ENCODE data around the gene ICAM1.
"Not testable (repeated sequence)": the region's sequence is repeated elsewhere in the genome, so short reads cannot be mapped to it uniquely, and the experiment has no call there.

The ICAM1 gene

DNA sequence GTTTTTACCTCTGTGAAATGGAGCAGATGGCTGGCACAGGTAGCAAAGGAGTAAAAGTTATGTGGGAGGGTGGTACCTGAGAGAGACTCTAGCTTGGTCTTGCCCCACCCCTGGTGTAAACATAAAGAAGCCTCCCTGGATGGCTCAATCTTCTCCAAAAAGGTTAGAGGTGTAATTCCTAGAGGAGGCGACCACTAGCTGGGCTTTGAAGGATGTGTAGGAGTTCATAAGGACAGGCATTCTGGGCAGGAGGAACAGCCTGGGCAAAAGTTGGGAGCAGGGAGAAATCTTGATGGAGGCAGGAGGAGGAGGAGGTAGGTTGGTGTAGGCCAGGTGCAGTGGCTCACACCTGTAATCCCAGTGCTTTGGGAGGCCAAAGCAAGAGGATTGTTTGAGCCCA lies 8.0 kb downstream of the ICAM1 start:
- DNase-seq, result no peak

DNA sequence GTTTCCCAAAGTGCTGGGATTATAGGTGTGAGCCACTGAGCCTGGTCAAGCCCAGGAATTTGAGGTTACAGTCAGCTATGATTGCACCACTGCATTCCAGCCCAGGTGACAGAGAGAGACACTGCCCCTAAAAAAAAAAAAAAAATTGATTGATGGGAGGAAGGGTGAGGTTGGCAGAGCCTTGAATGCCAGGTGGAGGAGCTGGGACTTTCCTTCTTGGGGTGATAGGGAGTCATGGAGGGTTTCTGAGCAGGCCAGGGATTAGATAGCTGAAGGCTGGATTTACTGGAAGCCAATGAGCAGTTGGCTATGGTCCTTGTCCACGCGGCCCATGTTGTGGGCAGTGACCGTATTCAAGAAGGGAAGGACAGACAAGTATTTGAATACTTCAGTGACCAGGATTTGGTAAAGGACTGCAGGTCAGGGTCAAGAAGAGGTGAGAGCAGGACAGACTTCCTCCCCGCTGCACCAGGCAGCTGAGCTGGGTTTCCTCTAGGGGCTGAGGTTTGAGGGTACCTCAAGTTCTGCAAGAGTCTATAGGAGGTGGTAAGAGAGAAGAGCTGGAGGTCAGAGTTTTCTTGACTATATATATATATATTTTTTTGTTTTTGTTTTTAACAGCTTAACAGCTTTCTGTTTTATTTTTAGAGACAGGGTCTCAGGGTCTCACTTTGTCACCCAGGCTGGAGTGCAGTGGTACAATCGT lies 9.0 kb downstream of the ICAM1 start:
- DNase-seq, result no peak

DNA sequence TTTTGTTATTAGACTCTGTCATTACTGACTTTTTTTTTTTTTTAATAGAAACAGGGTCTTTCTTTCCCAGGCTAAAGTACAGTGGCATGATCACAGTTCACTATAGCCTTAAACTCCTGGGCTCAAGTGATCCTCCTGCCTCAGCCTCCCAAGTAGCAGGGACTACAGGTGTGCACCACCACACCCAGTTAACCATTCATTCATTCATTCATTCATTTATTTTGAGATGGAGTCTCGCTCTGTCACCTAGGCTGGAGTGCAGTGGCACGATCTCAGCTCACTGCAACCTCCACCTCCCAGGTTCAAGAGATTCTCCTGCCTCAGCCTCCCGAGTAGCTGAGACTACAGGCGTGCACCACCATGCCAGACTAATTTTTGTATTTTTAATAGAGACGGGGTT lies 11.1 kb downstream of the ICAM1 start:
- not testable (repeated sequence) for DNase-seq

DNA sequence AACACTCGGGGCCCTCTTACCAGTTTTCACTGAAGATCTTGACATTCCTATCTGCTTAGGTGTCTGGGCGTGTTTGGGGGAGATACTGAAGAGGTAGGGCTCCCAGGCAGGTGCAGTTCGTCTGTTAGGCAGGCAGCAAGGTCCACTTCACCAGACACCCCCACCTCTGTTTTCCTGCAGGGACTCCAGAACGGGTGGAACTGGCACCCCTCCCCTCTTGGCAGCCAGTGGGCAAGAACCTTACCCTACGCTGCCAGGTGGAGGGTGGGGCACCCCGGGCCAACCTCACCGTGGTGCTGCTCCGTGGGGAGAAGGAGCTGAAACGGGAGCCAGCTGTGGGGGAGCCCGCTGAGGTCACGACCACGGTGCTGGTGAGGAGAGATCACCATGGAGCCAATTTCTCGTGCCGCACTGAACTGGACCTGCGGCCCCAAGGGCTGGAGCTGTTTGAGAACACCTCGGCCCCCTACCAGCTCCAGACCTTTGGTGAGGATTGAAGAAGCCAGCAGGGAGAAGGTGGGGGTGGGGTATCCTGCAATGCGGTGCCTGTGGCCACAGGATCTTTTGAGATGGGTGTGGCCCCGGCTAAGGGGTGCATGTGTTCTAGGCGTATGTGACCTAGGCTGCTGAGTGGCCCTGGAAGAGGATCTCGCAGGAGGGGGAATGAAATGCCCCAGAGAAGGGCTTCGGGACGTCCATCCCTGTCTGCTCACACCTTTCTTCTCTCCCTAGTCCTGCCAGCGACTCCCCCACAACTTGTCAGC lies 12.6 kb downstream of the ICAM1 start:
- DNase-seq, result no peak

DNA sequence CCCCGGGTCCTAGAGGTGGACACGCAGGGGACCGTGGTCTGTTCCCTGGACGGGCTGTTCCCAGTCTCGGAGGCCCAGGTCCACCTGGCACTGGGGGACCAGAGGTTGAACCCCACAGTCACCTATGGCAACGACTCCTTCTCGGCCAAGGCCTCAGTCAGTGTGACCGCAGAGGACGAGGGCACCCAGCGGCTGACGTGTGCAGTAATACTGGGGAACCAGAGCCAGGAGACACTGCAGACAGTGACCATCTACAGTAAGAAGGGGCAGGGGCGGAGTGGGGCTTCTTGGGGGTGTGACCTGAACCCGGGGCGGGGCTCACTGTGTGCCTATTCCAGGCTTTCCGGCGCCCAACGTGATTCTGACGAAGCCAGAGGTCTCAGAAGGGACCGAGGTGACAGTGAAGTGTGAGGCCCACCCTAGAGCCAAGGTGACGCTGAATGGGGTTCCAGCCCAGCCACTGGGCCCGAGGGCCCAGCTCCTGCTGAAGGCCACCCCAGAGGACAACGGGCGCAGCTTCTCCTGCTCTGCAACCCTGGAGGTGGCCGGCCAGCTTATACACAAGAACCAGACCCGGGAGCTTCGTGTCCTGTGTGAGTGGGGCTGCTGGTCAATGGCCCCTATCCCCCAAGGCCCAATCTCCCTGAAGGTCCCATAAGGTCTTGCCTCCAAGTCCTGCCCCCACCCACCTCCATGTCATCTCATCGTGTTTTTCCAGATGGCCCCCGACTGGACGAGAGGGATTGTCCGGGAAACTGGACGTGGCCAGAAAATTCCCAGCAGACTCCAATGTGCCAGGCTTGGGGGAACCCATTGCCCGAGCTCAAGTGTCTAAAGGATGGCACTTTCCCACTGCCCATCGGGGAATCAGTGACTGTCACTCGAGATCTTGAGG lies 13.4 kb downstream of the ICAM1 start:
- no peak for DNase-seq

DNA sequence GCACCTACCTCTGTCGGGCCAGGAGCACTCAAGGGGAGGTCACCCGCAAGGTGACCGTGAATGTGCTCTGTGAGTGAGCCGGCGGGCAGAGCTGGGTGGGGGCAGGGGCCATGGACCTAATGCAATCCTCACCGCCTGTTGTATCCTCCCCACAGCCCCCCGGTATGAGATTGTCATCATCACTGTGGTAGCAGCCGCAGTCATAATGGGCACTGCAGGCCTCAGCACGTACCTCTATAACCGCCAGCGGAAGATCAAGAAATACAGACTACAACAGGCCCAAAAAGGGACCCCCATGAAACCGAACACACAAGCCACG lies 14.0 kb downstream of the ICAM1 start:
- no peak for DNase-seq

DNA sequence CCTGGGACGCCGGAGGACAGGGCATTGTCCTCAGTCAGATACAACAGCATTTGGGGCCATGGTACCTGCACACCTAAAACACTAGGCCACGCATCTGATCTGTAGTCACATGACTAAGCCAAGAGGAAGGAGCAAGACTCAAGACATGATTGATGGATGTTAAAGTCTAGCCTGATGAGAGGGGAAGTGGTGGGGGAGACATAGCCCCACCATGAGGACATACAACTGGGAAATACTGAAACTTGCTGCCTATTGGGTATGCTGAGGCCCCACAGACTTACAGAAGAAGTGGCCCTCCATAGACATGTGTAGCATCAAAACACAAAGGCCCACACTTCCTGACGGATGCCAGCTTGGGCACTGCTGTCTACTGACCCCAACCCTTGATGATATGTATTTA lies 14.5 kb downstream of the ICAM1 start:
- no peak for DNase-seq

DNA sequence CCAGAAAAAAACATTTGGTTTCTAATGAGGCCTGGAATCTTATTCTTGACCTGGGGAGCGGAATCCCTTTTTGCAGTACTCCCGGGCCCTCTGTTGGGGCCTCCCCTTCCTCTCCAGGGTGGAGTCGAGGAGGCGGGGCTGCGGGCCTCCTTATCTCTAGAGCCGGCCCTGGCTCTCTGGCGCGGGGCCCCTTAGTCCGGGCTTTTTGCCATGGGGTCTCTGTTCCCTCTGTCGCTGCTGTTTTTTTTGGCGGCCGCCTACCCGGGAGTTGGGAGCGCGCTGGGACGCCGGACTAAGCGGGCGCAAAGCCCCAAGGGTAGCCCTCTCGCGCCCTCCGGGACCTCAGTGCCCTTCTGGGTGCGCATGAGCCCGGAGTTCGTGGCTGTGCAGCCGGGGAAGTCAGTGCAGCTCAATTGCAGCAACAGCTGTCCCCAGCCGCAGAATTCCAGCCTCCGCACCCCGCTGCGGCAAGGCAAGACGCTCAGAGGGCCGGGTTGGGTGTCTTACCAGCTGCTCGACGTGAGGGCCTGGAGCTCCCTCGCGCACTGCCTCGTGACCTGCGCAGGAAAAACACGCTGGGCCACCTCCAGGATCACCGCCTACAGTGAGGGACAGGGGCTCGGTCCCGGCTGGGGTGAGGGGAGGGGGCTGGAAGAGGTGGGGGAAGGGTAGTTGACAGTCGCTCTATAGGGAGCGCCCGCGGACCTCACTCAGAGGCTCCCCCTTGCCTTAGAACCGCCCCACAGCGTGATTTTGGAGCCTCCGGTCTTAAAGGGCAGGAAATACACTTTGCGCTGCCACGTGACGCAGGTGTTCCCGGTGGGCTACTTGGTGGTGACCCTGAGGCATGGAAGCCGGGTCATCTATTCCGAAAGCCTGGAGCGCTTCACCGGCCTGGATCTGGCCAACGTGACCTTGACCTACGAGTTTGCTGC lies 16.1 kb downstream of the ICAM1 start, which contains the start of gene ICAM4:
TSS of gene ICAM4 (plus strand) at position 153 of the 935 bp plus-strand sequence. CDS start at position 211, 58 bp downstream.
- DNase-seq, result no peak

DNA sequence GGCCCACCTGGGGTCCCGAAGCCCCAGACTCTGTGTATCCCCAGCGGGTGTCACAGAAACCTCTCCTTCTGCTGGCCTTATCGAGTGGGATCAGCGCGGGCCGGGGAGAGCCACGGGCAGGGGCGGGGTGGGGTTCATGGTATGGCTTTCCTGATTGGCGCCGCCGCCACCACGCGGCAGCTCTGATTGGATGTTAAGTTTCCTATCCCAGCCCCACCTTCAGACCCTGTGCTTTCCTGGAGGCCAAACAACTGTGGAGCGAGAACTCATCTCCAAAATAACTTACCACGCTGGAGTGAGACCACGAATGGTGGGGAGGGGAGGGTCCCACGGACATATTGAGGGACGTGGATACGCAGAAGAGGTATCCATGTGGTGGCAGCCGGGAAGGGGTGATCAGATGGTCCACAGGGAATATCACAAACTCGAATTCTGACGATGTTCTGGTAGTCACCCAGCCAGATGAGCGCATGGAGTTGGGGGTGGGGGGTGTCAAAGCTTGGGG lies 17.8 kb downstream of the ICAM1 start:
- DNase-seq, result peak; percentile 79

DNA sequence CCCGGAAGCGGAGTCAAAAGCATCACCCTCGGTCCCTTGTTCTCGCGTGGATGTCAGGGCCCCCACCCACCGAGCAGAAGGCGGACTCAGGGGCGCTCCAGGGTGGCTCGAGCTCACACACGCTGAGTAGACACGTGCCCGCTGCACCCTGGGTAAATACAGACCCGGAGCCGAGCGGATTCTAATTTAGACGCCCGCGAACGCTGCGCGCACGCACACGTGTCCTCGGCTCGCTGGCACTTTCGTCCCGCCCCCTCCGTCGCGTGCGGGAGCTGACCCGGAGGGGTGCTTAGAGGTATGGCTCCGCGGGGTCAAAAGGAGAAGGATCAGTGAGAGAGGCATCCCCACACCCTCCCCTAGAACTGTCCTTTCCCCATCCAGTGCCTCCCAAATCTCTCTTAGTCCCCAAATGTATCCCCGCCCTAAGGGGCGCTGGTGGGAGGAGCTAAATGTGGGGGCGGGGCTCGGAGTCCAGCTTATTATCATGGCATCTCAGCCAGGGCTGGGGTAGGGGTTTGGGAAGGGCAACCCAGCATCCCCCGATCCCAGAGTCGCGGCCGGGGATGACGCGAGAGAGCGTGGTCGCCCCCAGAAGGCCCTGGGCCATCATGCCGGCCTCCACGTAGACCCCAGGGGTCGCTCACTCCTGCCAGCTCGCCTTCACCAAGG lies 18.4 kb downstream of the ICAM1 start:
- no peak for DNase-seq

DNA sequence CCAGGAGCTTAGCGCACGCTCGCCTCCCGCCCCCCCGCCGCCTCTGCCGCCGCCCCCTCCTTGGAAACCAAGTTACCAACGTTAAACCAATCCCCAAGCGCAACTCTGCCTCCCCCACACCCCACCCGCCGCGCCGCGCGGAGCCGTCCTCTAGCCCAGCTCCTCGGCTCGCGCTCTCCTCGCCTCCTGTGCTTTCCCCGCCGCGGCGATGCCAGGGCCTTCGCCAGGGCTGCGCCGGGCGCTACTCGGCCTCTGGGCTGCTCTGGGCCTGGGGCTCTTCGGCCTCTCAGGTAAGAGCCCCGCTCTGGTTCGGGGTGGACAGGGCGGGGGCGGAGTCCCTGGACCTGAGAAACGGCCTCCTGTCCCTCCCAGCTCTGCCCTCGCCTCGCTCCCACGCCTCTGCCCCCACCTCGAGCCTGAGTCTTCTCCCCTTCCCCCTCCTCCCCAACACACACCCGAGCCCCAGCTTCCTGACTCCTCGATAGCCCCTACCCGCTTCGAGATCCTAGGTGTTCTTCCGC lies 19.0 kb downstream of the ICAM1 start, which contains the start of gene ICAM5:
TSS of gene ICAM5 (plus strand) at position 117 of the 521 bp plus-strand sequence. CDS start at position 209, 92 bp downstream.
- DNase-seq, result no peak

DNA sequence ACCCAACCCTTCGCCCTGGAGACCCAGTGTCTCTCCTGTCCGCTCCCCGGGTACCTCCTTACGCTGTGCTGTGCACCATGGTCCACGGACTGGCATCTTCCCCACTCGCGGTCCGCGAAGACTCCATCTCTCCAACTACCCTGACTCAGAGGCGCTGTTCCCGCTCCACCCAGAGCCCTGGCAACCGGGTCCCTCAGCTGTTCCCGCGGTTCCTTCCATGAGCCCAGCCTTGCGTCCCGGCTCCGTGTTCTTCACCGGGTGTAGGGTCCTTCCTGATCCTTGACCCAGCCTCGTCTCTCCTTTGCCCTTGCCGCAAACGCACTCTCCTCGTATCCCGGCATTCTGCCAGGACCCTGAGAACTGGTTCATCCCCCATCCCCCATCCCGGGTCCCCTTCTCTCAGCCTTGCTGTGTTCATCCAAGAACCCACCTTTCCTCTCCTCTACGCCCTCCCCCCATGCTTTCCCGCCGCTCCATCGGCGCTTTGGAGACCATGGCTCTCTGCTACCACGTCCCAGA lies 19.5 kb downstream of the ICAM1 start:
- no peak for DNase-seq

DNA sequence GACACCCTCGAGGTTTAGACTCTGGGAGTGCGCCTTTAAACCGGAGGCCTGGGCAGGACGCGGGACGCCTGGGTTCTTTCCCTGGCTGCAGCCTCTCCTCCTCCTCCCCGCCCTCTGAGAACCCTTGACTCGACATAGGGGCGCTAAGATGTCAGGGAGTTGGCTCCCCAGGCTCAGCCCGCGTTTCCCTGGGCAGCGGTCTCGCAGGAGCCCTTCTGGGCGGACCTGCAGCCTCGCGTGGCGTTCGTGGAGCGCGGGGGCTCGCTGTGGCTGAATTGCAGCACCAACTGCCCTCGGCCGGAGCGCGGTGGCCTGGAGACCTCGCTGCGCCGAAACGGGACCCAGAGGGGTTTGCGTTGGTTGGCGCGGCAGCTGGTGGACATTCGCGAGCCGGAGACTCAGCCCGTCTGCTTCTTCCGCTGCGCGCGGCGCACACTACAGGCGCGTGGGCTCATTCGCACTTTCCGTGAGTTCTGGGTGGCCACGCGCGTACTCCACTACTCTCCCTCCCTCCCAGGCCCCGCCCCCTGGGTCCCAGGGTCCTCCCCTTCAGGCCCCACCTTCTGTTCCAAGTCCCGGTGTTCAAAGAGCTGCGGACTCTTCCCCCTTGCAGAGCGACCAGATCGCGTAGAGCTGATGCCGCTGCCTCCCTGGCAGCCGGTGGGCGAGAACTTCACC lies 20.1 kb downstream of the ICAM1 start:
- no peak for DNase-seq

DNA sequence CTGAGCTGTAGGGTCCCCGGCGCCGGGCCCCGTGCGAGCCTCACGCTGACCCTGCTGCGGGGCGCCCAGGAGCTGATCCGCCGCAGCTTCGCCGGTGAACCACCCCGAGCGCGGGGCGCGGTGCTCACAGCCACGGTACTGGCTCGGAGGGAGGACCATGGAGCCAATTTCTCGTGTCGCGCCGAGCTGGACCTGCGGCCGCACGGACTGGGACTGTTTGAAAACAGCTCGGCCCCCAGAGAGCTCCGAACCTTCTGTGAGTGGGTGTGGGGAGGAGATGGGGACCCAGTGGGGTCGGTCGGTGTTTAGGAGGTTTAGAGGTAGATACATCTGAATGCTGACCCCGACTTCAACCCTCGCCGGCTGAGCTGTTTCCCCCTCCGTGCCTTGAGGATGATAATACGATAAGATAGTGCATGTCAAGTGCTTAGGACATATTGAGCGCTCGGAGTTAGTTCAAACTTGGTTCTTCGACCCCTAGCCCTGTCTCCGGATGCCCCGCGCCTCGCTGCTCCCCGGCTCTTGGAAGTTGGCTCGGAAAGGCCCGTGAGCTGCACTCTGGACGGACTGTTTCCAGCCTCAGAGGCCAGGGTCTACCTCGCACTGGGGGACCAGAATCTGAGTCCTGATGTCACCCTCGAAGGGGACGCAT lies 20.8 kb downstream of the ICAM1 start:
- DNase-seq, result no peak

DNA sequence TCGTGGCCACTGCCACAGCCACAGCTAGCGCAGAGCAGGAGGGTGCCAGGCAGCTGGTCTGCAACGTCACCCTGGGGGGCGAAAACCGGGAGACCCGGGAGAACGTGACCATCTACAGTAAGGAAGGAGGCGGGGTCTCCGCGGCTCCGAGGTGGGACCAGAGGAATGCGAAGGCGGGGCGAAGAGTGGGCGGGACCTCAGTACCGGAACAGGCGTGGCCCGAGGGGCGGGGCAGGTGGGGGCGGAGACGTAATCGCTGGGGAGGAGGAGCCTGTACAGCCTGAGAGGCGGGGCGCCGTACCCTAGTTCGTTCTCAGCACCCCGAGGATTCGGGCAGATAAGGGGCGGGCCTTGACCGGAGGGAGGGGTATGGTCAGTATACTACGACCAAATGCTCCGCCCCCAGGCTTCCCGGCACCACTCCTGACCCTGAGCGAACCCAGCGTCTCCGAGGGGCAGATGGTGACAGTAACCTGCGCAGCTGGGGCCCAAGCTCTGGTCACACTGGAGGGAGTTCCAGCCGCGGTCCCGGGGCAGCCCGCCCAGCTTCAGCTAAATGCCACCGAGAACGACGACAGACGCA lies 21.4 kb downstream of the ICAM1 start:
- DNase-seq, result peak; percentile 84

DNA sequence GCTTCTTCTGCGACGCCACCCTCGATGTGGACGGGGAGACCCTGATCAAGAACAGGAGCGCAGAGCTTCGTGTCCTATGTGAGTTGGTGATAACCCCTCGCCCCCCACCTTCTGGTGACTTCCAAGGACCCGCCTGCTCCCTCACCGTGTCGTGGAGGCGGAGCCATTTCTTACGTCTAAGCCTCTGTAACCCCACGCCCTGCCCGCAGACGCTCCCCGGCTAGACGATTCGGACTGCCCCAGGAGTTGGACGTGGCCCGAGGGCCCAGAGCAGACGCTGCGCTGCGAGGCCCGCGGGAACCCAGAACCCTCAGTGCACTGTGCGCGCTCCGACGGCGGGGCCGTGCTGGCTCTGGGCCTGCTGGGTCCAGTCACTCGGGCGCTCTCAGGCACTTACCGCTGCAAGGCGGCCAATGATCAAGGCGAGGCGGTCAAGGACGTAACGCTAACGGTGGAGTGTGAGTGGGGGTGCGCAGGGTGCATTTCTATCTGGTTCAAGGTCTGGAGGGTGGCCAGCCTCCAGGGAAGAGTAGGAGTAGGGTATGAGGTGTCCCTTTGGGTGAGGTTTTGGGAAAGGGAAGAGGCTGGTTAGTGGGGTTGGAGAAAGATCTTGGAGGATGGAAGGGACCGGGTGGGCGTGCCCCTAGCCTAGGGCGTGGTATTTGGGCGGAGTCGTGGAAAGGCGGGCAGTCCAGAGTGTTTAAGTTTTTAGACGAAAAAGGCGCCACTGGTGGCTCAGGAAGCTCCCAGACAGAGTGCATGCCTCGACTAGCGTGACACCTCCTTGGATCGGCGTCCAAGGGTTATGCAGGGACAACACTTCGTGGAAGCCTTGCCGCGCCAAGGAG lies 22.1 kb downstream of the ICAM1 start:
- no peak for DNase-seq

DNA sequence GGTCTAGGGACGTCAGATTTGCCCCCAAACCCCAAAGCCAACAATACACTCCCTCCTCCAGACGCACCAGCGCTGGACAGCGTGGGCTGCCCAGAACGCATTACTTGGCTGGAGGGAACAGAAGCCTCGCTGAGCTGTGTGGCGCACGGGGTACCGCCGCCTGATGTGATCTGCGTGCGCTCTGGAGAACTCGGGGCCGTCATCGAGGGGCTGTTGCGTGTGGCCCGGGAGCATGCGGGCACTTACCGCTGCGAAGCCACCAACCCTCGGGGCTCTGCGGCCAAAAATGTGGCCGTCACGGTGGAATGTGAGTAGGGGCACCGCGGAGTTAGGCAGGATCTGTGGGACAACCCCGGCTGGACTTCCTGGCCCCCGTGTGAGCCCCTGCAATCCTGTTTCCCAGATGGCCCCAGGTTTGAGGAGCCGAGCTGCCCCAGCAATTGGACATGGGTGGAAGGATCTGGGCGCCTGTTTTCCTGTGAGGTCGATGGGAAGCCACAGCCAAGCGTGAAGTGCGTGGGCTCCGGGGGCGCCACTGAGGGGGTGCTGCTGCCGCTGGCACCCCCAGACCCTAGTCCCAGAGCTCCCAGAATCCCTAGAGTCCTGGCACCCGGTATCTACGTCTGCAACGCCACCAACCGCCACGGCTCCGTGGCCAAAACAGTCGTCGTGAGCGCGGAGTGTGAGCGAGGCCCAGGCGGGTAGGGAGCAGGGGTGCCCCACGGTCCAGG lies 22.9 kb downstream of the ICAM1 start:
- DNase-seq, result no peak

DNA sequence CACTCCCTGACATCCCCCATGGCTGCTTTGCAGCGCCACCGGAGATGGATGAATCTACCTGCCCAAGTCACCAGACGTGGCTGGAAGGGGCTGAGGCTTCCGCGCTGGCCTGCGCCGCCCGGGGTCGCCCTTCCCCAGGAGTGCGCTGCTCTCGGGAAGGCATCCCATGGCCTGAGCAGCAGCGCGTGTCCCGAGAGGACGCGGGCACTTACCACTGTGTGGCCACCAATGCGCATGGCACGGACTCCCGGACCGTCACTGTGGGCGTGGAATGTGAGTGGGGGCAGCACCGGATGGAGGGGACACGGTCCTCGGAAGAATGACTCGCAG lies 23.4 kb downstream of the ICAM1 start:
- peak; percentile 80 for DNase-seq

Data from islet precursor cell (in vitro differentiated cells).